HG03565 (cell line): ENCODE measurements around the gene MICALL1.
"Not testable (repeated sequence)": the region's sequence is repeated elsewhere in the genome, so short reads cannot be mapped to it uniquely, and the experiment has no call there.

Experiments used
- ATAC-seq: cut with Tn5 transposase; IDR thresholded peaks from one replicate; pipeline ENCODE4 v1.9.1; 2021; ENCODE audit warnings: mild to moderate bottlenecking, moderate library complexity; ENCODE audit not compliant: unreplicated experiment

Gene MICALL1

DNA sequence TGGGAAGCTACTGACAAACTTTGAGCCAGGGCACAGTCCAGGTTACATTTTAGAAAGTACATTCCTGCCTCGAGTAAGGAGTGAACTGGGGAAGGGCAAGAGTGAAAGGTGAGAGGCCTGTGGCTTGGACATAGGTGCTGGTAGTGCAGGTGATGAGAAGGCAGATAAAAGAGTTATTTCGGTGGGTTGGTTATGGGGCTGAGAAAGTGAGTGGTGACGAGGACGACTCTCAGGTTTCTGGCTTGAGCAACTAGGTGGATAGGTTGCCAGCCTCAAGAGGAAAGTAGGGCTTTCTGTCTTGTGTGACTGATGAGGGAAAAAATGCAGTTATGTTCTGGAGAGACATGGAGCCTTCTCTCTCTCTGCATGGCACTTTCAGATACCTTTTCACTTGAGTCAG lies 51.1 kb downstream of the MICALL1 start:
- no peak for ATAC-seq

DNA sequence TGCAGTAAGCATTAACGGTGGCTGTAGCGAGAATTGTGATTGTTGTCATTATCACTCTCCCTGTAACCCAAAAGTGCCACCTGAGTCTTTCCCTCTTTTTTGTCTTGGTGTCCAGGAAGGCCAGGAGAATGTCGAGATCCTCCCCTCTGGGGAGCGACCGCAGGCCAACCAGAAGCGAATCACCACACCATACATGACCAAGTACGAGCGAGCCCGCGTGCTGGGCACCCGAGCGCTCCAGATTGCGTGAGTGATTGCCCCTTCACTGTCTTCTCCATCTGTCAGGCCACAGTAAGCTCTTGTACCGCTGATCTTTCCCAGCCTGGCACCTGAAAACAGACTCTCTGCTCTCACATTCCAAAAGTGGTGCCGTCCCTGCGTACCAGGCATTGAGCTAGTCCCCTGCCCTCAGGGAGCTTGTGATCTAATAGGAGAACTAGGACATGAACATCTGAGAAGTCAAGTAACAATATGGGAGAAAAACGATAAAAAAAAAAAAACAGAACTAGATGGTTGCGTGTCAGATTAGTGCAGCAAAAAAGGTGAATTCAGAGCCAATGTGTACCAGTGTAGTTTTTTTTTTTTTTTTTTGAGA lies 53.2 kb downstream of the MICALL1 start:
- ATAC-seq, result no peak

DNA sequence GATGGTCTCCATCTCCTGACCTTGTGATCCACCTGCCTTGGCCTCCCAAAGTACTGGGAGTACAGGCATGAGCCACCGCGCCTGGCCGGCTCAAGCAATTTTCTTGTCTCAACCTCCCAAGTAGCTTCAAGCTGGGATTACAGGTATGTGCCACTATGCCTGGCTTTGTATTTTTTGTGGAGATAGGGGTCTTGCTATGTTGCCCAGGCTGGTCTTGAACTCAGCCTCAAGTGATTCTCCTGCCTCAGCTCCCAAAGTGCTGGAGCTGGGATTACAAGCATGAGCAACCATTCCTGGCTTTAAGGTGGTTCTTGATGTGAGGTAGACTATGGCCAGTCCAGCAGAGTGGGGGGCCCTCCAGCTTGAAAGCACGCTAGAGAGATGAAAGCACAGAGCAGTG lies 55.0 kb downstream of the MICALL1 start:
- ATAC-seq, result no peak

DNA sequence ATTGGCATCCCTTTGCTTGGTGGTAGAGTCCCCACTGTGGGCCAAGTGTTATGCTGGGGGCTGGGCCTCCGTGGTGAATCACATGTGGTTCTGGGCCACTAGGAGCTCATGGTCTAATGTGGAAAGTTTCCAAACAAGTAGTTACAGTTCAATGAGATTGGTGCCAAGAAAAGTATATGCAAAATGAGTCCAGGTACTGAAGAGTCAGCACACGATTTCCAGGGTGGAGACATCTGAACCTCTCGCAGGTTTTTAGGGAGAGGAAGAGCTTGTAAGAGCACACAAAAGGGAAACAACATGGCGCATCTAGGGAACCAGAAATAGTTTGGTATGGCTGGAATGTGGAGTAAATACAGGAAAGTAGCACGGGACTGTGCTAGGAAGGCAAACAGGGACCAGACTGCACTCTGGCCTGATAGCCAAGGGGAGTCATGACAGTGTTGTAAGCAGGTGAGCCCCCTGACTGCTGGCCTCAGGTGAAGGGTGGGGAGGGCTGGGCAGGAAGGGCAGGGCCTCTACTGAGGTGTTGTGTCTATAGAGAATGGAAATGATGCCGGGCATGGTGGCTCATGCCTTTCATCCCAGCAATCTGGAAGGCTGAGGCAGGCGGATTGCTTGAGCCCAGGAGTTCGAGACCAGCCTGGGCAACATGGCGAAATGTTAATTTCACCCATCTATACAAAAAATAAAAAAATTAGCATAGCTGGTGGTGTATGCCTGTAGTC lies 60.0 kb downstream of the MICALL1 start:
- ATAC-seq, result no peak

DNA sequence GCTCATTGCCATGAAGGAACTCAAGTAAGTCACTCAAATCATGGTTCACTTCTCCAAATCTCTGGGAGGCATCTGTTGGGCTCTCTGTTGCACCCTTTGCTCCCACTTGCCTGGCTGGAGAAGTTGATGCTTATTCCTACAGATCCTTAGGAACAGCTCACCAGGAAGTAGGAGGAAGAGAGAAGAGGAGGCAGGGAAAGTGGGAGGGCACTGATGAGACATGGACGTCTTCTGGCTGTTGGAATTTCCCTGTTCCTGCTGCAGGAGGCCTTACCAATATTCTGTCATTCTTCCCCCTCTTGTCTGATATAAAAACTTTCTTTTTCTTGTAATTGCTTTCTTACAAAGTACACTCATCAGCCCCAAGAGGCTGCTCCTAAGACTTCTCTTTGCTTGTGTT lies 61.0 kb downstream of the MICALL1 start:
- no peak for ATAC-seq

DNA sequence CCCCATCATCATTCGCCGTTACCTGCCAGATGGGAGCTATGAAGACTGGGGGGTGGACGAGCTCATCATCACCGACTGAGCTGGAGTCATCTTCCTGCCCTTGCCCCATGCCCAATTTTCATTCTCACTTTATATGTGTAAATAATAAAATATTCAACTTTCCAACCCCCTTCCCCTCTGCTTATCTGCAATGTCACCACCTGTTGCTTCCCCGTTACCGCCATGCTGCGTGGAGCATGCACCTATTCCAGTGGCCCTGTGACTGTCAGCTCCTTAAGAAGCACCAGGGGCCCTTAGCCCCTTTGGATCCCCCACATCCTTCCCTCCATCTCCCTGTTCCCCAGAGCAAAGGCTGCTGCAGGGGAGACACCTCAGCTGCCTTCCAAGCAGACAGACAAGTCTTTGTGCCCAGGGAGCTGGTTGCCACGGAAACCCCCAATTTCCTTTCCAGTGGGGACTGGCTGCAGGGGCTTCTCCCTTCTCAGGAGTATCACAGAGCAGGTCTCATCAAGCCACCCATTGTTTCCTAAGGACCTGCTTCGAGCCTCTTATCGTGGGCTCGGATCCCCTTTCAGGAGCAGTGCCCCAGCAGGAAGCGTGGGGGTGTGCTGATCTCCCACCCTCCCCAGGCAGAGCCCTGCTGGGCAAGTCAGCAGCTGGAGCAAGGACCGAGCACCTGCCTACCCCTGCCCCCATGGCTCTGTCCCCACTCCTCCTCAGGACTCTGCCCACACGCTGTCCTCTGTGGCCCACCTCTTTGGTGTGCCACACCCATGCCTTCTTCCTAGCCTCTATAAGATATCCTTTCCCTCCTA lies 61.7 kb downstream of the MICALL1 start:
- ATAC-seq, result no peak

DNA sequence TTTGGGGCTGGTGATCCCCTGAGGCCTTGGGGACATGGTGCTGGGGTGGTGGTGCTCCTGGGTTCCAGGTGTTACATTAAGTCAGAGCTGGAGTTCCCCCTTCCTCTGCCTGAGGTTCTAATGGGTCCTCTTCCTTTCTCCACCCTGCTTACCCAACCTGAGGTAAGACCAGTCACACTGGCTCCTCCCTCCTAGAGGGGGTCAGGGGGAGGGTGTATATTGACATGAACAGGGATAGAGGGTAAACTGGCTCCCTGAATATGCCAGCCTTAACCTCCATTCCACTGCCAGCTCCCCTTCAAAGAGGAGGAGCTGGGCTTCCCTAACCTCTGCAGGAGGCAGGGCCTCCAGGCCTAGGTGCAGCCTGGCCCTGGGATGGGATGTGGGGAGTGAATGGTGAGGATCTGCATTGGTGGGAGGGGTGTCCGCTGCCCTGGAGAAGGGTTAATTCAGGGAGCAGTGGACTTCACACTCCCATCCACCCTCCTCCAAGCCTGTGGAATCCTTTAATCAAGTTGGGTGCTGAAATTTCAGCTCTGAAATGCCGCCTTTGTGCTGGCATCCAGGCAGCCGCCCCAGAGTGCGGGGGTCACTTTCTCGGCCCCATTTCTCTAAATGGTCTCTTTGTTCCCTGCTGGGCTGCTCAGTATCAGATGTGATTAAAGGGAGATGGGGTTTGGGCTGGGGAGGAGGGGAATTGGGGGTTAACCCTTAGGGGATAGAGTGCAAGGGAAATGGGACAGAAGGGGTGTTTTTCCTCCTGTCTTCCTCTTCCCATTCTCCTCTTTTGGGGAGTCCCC lies 62.6 kb downstream of the MICALL1 start:
- ATAC-seq, result no peak

DNA sequence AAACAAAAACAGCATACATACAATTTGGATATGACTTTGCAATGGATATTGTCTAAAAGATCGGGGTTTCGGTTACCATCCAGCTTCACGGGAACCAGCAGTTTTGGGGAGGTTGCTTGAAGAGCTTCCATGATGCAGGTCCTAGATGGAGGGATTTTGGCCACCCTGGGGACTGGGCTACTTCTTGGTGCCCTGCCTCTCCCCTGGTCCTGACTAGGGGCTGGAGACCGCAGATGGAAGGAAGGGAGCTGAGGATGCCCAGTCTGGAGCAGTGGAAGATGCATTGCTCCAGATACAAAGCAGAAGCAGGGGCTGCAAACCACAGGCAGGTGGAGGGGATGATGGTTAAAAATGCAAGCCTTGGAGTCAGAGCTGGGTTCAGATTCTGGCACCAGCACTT lies 64.8 kb downstream of the MICALL1 start:
- no peak for ATAC-seq

DNA sequence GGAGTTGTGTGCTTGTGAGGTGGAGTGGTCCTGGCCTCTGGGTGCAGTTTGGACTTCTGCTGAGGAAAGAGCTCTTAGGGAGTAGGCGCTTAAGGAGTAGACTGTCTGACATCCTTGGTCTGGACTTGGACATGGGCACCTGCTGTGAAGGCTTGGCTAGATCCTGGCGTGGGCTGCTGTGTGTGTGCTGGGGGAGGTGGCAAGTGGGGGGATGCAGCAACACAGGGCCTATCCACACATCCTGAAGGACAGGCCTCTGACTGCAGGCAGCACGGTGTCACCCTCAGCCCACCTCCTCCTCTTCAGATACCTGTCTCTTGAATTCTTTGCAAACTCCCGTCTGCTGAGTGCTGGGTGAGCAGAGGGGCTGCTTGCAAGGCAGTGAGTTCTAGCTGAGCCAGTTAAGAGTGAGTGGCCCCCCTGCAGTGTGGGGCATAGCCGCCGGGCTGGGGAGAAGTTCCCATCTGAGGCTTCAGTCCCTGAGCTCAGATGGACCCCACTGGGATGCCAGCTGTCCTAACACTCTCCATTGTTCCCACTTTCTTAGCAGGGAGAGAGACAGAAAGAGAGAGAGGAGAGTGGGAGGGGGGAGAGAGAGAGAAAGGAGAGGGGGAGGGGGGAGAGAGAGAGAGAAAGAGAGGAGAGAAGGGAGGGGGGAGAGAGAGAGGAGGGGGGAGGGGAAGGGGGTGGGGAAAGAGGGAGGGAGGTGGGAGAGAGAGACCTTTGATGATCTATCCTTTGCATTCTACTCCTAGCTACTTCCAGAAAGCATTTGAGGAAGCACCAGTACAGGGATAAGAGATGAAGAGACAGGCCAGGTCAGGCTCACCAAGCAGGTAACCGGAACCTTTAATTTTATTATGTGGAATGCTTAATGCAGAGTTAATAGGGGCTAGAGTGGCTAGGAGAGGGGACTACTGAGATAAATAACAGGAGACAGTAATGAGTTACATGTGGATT lies 65.7 kb downstream of the MICALL1 start:
- no peak for ATAC-seq

DNA sequence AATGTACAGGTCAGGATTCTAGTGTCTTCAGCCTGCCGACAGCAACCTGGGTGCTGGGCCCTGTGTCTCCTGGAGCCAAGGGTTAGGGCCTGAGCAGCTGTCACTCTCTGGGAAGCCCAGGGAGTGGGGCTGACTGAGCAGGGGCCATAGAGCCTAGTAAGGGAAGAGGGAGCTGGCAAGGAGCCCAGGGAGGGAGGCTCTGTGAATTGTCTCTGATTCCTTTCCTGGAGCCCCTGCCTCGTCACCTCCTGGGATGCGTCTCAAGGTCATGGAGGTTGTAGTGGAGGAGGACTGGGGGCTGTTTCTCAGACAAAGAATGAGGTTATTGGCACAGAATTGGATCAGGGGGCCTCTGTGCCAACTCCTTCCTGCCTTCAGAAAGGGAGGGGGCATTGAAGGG lies 66.4 kb downstream of the MICALL1 start:
- ATAC-seq, result no peak

DNA sequence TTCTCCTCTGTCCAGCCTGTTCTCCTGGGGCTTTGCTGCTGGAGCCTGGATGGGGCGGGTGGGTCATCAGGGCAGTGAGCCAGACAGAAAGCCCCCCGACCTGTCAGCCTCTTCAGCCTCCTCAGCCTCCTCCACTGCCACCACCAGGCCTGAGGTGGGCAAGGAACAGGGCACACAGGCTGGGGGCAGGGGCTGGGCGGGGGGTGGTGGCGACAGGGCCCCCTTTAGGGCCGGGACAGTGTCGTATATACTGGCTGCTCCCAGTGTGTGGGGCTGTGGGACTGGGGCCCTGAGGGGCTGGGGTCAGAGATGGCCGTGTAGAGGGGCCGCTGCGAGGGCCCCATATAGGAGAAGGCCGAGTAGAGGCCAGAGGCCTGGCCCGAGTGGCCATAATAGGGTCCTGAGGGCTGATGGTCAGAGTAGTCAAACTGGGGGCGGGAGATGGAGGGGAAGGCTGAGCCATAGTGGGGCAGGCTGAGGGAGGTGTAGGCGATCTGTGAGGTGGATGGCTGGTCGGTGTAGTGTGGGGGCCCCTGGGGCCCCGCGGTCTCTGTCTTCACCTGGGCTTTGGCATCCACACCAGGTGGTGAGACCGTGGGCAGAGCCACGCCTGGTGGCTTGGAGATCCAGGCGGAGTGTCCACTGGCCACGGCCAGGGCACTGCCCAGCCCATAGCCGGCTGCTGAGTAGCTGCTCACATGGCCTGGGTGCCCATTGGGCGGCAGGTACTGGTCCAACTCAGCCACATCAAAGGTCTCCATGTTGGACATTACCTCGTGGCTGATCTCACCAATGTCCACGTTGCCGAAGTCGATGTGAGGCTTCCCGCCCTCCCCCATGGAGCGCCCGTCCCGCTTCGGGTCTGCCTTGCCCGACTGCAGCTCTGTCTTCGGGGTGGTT lies 67.4 kb downstream of the MICALL1 start:
- ATAC-seq, result no peak

DNA sequence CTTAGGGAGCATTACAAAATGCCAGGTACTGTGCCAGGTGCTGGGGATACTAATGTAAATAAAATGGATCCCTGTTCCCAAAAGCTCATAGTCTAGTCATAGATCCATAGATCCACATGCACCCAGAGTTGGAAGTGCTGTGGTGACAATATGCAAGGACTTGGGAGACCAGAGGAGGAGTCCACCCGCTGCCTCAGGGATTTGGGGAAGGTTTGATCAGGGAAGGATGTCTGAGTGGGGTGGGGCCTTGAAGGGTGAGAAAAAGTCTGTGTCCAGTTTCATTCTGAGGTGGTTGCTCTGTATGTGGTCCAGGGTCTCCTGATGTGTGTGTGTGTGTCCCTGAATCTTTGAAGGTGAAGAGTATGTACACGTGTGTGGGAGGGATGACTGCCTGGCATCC lies 69.1 kb downstream of the MICALL1 start:
- ATAC-seq, result no peak

DNA sequence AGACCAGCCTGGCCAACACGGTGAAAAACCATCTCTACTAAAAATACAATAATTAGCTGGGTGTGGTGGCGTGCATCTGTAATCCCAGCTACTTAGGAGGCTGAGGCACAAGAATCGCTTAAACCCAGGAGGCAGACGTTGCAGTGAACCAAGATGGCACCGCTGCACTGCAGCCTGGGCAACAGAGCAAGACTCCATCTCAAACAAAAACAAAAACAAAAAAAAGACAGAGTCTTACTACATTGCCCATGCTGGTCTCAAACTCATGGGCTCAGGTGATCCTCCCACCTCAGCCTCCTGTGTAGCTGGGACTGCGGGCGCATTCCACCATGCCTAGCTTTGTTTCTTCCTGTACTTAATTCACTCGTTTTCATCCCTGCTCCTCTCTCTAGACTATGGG lies 69.9 kb downstream of the MICALL1 start:
- not testable (repeated sequence) for ATAC-seq

DNA sequence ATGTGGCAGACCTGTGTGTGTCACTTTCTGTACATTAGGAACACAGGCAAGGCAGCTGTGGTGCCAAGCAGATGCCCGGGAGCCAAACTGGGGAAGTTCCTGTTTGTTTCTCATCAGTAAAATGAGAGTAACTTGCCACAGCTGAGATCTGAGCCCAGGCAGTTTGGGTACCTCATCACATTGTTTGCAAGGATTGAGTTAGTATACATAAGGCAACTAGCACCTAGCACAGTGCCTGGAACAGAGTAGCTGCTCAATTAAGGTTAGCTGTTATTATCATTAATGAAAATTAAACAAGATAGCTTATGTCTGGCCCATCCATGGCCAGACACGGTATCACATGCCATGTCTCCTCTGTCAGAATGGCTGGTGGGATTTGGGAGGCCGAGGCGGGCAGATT lies 70.5 kb downstream of the MICALL1 start:
- no peak for ATAC-seq

DNA sequence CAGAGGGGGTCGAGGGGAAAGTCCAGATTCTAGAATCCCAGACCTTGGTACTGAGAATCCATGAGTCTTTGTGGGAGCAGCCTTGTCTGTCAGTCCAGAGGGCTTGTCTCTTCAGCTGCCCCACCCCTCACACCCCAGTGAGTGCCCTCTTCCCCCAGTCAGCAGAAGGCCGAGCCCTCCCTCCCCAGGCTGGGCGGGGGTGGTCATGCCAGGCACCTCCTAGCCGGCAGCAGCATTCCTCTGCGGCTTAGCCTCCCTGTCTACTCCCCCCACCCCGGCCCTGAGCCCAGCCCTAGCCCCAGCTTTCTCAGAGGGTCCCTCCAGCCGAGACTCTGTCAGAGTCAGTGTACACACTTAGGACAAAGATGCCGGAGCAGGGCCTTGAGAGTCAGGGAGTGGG lies 73.7 kb downstream of the MICALL1 start:
- no peak for ATAC-seq

DNA sequence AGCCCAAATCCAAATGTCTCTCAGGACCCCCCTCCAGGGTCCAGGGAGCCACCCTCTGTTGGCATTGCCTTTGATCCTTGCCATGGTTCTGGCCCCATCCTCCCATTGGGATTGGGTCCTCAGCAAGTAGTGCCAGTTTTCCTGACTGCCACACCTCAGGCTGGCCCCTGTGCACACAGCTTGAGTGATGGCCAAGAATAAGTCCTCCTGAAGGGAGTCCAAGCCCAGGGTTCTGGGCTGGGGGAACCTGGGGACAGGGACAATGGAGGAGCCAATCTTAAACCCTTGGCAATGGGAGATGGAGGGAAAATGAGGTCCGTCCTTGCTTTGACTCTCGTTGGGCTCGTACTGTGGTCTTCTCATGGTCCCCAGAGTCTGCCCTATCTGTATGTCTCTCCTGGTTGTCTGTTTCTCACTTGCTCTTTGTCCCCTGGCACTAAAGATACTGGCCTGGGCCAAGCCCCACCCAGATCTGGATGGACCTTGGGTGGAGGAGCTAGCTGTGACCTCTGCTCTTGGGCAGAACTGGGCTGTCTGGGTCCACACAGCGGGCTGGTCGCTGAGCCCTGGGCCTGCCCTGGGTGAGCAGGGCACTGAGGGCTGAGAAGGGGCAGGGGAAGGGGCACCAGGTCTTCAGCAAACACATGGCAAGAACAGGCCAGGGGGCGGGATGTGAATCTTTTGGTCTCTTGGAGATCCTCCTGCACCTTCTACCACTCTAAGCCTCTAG lies 75.3 kb downstream of the MICALL1 start:
- ATAC-seq, result no peak

DNA sequence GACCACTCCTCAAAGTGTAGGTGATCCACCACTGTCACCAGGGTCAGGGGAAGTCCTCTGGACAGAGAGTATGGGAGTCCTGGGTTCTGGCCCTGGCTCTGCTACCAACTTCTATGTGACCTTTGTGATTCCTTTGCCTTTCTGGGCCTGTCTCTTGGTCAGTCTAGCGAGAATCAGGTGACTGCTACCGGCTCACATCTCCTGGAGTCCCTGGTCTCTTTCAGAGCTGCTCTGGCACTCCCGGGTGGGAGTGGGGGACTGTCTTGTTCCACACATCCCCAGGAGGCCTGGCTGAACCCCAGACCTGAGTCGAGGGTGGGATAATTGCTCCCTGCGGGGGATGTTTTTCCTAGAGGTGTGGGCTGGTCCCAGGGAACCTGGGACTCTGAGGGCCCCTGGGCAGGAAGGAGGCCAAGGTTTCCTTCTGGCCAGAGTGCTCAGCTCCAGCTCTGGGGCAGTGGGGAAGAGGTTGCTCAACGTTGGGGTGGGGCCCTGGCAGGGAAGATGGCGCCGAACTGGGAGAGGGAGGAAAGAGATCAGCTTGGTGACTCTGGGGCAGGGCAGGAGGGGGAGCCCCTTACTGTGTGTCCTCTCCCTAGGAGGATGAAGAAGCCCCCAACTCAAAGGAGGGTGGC lies 76.2 kb downstream of the MICALL1 start:
- no peak for ATAC-seq
